K562 (cell line): ENCODE measurements around the gene MYLK4. TPM values are rescaled to one million over a fixed set of nuclear protein-coding genes. Genes with fewer than 3 reads are reported as not detected.

Experiments used
- CXXC5 ChIP-seq: fragments of 250-450 bp; sonication (Bioruptor Pico); IDR thresholded peaks from 2 replicates; pipeline ENCODE4 v1.8.0; 2022; ENCODE audit warnings: inconsistent platforms, mild to moderate bottlenecking, moderate library complexity
- E2F8 ChIP-seq: fragments of 450-650 bp; IDR thresholded peaks from 2 replicates; pipeline ENCODE4 v1.7.1; 2018; ENCODE audit warnings: mild to moderate bottlenecking, low read depth; ENCODE audit not compliant: partially characterized antibody
- ERF ChIP-seq: fragments of 450-650 bp; formaldehyde crosslinking; IDR thresholded peaks from 2 replicates; pipeline ENCODE4 v1.4.0; 2020; ENCODE audit warnings: mild to moderate bottlenecking, mixed read lengths
- ESRRA ChIP-seq: fragments of 450-650 bp; IDR thresholded peaks from 2 replicates; pipeline ENCODE4 v1.6.1; 2014; ENCODE audit warnings: low read depth, mild to moderate bottlenecking, moderate library complexity, borderline replicate concordance
- HMBOX1 ChIP-seq: sonication (generic); IDR thresholded peaks from 2 replicates; pipeline ENCODE4 v1.6.1; 2016
- JUN ChIP-seq, 2 experiments: sonication (generic) in 1 of 2; formaldehyde crosslinking in 1 of 2; IDR thresholded peaks; 2 replicates each; pipeline versions ENCODE4 v1.6.1 to v1.8.0; 2012 to 2022; ENCODE audit warnings: borderline replicate concordance in 2 of 2, mild to moderate bottlenecking in 2 of 2, improper control_type of control experiment in 1 of 2, low read depth in 1 of 2, low read length in 1 of 2, missing genetic modification reagents in 1 of 2
- NKRF ChIP-seq: fragments of 450-650 bp; IDR thresholded peaks from 2 replicates; pipeline ENCODE4 v1.6.1; 2016; ENCODE audit warnings: borderline replicate concordance
- POLR2H ChIP-seq: IDR thresholded peaks from 2 replicates; pipeline ENCODE4 v1.6.1; 2016; ENCODE audit warnings: missing genetic modification characterization, low read depth, mild to moderate bottlenecking, control low read depth, missing compliant biosample characterization, moderate library complexity
- SMAD1 ChIP-seq: fragments of 150-350 bp; IDR thresholded peaks from 2 replicates; pipeline ENCODE4 v1.6.1; 2014; ENCODE audit warnings: low read length, low read depth; ENCODE audit not compliant: partially characterized antibody
- ZFP91 ChIP-seq: sonication (generic); formaldehyde crosslinking; IDR thresholded peaks from 2 replicates; pipeline ENCODE4 v1.8.0; 2022; ENCODE audit warnings: mild to moderate bottlenecking, missing genetic modification reagents
- ZNF184 ChIP-seq: sonication (generic); formaldehyde crosslinking; IDR thresholded peaks from 2 replicates; pipeline ENCODE4 v1.5.0; 2020; ENCODE audit warnings: missing genetic modification reagents
- ZNF41 ChIP-seq: fragments of 250-450 bp; sonication (Bioruptor Pico); conservative IDR thresholded peaks from 2 replicates; pipeline ENCODE4 v1.4.0; 2020; ENCODE audit warnings: mild to moderate bottlenecking
- ZNF740 ChIP-seq, 3 experiments: fragments of 200-800 bp in 1 of 3; sonication (Bioruptor generic) in 1 of 3; sonication (generic) in 1 of 3; formaldehyde crosslinking in 1 of 3; IDR thresholded peaks; 2 replicates each; pipeline versions ENCODE4 v1.6.1 to v1.8.0; 2016 to 2022; ENCODE audit warnings: mild to moderate bottlenecking in 2 of 3, missing compliant biosample characterization in 2 of 3, missing genetic modification characterization in 2 of 3, missing genetic modification reagents in 1 of 3
- polyA plus RNA-seq, 8 experiments: library from polyadenylated mRNA; depleted of rRNA in 4 of 8; stranded (reverse) in 5 of 8; unstranded in 3 of 8; fragments of >200 nt; fragmentation: Nextera tagmentation in 2 of 8; fragmentation: Illumina TruSeq in 1 of 8; extraction: Ambion mirVana in 2 of 8; extraction: Trizol in 1 of 8; gene quantifications; 2 replicates each; pipeline versions ENCODE4 v1.2.1 to v1.2.3, GENCODE V29; 2011 to 2014; ENCODE audit warnings: inconsistent platforms in 1 of 8, missing spikeins in 1 of 8
- total RNA-seq, 7 experiments: library from RNA; depleted of rRNA in 6 of 7; stranded (reverse); fragments of >200 nt in 6 of 7; fragmentation: Illumina TruSeq in 2 of 7; extraction: Trizol in 2 of 7; gene quantifications; 2 replicates each; pipeline versions ENCODE4 v1.2.1 to v1.2.3, GENCODE V29; 2011 to 2021; ENCODE audit warnings: low replicate concordance in 1 of 7

The MYLK4 gene
- total and polyA plus RNA-seq, 9 of the 15 experiments (the other 6 are each of a cell fraction or from before 2014, with no cell fraction given): 0.01 to 0.15 (median 0.06) TPM

- no peak for TF ChIP-seq E2F8
- TF ChIP-seq SMAD1: peak; percentile 94
- TF ChIP-seq CXXC5 (CRISPR knock-in tag): 0 out of 2 replicates have a peak, but pooled peaks have one; percentile 17
- no peak for TF ChIP-seq ZNF740 (CRISPR knock-in tag; IDR thresholded peaks at IDR 0.05)
- TF ChIP-seq ZNF740 (tag; IDR thresholded peaks at IDR 0.05): no peak
- TF ChIP-seq ZNF41: no peak
- no peak for TF ChIP-seq ZNF184
- peak; percentile 55; the same call in 1 of the 2 replicates for TF ChIP-seq NKRF
- no peak for TF ChIP-seq ZFP91 (CRISPR knock-in tag)
- TF ChIP-seq ERF (CRISPR knock-in tag): no peak
- TF ChIP-seq HMBOX1: no peak
- no peak for TF ChIP-seq JUN (IDR thresholded peaks at IDR 0.05; ENCODE audit: borderline replicate concordance, low read depth, low read length)
- TF ChIP-seq JUN (CRISPR knock-in tag; IDR thresholded peaks at IDR 0.05; ENCODE audit: borderline replicate concordance): no peak
- no peak for TF ChIP-seq POLR2H (tag)
- TF ChIP-seq ESRRA: no peak
These were observed 19.4 kb upstream of the MYLK4 start (continued) for GRCh38 chr6:2770171-2770570.
